ENCODE data around the gene MTHFD1. TPM values are rescaled to one million over a fixed set of nuclear protein-coding genes. Genes with fewer than 3 reads are reported as not detected.

MTHFD1 gene
- total and polyA plus RNA-seq, 9 of the 15 experiments (the other 6 are each of a cell fraction or from before 2014, with no cell fraction given), result 66.7 to 158 (median 90.9) TPM

GRCh38 chr14:64503434-64504309, 115.5 kb downstream of the MTHFD1 start, which contains the start of gene ZBTB25 (continued):
- TF ChIP-seq ZNF780A (CRISPR knock-in tag; IDR thresholded peaks at IDR 0.05), result no peak
- no peak for TF ChIP-seq ZSCAN32 (CRISPR knock-in tag; IDR thresholded peaks at IDR 0.05)
- no peak; the same call in 1 of the 2 replicates for TF ChIP-seq DMBX1 (CRISPR knock-in tag; IDR thresholded peaks at IDR 0.05; ENCODE audit: borderline replicate concordance)
- TF ChIP-seq SMARCA5 (IDR thresholded peaks at IDR 0.05), result no peak
- no peak for TF ChIP-seq FOXM1 (IDR thresholded peaks at IDR 0.05; ENCODE audit: low read depth)
- TF ChIP-seq FOXM1 (CRISPR knock-in tag; IDR thresholded peaks at IDR 0.05; ENCODE audit: low read depth), result no peak; the same call in 1 of the 2 replicates
- no peak for TF ChIP-seq EWSR1 (IDR thresholded peaks at IDR 0.05; ENCODE audit: borderline replicate concordance, low read depth, partially characterized antibody)
- no peak for TF ChIP-seq MED1 (CRISPR knock-in tag; IDR thresholded peaks at IDR 0.05; ENCODE audit: borderline replicate concordance)
- no peak for TF ChIP-seq CBX5 (IDR thresholded peaks at IDR 0.05; ENCODE audit: borderline replicate concordance, low read depth)
- peak; percentile 13 for TF ChIP-seq MEIS2 (IDR thresholded peaks at IDR 0.05; ENCODE audit: partially characterized antibody)
- no peak for TF ChIP-seq HOXB6 (CRISPR knock-in tag; IDR thresholded peaks at IDR 0.05; ENCODE audit: borderline replicate concordance)
- TF ChIP-seq ZC3H8 (IDR thresholded peaks at IDR 0.05), result no peak
- TF ChIP-seq SMARCC2 (IDR thresholded peaks at IDR 0.05; ENCODE audit: low read depth), result no peak
- TF ChIP-seq ZC3H4 (CRISPR knock-in tag; IDR thresholded peaks at IDR 0.05; ENCODE audit: borderline replicate concordance), result 0 out of 2 replicates have a peak, but pooled peaks have one; percentile 76
- TF ChIP-seq, protein P1, sequence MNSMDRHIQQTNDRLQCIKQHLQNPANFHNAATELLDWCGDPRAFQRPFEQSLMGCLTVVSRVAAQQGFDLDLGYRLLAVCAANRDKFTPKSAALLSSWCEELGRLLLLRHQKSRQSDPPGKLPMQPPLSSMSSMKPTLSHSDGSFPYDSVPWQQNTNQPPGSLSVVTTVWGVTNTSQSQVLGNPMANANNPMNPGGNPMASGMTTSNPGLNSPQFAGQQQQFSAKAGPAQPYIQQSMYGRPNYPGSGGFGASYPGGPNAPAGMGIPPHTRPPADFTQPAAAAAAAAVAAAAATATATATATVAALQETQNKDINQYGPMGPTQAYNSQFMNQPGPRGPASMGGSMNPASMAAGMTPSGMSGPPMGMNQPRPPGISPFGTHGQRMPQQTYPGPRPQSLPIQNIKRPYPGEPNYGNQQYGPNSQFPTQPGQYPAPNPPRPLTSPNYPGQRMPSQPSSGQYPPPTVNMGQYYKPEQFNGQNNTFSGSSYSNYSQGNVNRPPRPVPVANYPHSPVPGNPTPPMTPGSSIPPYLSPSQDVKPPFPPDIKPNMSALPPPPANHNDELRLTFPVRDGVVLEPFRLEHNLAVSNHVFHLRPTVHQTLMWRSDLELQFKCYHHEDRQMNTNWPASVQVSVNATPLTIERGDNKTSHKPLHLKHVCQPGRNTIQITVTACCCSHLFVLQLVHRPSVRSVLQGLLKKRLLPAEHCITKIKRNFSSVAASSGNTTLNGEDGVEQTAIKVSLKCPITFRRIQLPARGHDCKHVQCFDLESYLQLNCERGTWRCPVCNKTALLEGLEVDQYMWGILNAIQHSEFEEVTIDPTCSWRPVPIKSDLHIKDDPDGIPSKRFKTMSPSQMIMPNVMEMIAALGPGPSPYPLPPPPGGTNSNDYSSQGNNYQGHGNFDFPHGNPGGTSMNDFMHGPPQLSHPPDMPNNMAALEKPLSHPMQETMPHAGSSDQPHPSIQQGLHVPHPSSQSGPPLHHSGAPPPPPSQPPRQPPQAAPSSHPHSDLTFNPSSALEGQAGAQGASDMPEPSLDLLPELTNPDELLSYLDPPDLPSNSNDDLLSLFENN (IDR thresholded peaks at IDR 0.05; ENCODE audit: low read depth in 2 of 2, low read length in 2 of 2), result no peak
- TF ChIP-seq, protein P2, sequence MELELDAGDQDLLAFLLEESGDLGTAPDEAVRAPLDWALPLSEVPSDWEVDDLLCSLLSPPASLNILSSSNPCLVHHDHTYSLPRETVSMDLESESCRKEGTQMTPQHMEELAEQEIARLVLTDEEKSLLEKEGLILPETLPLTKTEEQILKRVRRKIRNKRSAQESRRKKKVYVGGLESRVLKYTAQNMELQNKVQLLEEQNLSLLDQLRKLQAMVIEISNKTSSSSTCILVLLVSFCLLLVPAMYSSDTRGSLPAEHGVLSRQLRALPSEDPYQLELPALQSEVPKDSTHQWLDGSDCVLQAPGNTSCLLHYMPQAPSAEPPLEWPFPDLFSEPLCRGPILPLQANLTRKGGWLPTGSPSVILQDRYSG (tag; conservative IDR thresholded peaks at IDR 0.05; ENCODE audit: low read depth), result no peak
- no peak for TF ChIP-seq ZNF277 (CRISPR knock-in tag; IDR thresholded peaks at IDR 0.05; ENCODE audit: borderline replicate concordance)
- no peak for TF ChIP-seq PHF21A (IDR thresholded peaks at IDR 0.05; ENCODE audit: borderline replicate concordance, low read depth)
- TF ChIP-seq SMC3 (conservative IDR thresholded peaks at IDR 0.05; ENCODE audit: insufficient read depth, low read depth, low read length), result no peak
- TF ChIP-seq ARID1B (IDR thresholded peaks at IDR 0.05), result no peak
- no peak for TF ChIP-seq SPI1 (IDR thresholded peaks at IDR 0.05; ENCODE audit: borderline replicate concordance, low read depth, low read length)
